NCI-H345 treated with DMSO at 0.1 percent for 48 hours (cell line): ENCODE measurements around the gene KANTR.
"Not testable (repeated sequence)": the region's sequence is repeated elsewhere in the genome, so short reads cannot be mapped to it uniquely, and the experiment has no call there.

Experiments used
- DNase-seq: peaks from one replicate; lab custom pipeline; 2025; ENCODE audit not compliant: unreplicated experiment; lab: John Stamatoyannopoulos, UW

The KANTR gene

GRCh38 chrX:53125506-53125905 lies 31.6 kb downstream of the KANTR start:
- no peak for DNase-seq

- DNase-seq: no peak
Measured at GRCh38 chrX:53126377-53126776, 32.4 kb downstream of the KANTR start.

GRCh38 chrX:53128097-53128749 lies 34.3 kb downstream of the KANTR start:
- DNase-seq: no peak

GRCh38 chrX:53133400-53133799 lies 39.5 kb downstream of the KANTR start:
- no peak for DNase-seq

DNA sequence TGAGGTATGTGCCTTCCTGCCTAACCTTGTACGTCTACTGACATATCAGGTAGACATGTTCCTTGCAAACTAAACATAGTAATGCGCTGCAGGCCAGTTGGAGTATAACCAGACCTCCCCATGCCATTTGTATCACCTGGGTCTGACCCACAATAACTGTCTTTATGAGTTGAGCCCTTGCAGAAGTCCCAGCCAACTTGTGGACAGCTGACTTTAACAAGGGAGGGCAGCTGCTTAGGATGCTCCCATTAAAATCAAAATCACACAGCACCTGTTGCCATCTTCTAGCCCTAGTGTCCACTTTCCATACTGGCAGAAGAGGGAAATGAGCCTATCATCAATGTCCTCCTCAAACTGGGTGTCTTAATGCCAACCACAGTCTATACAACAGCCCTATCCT lies 41.6 kb downstream of the KANTR start:
- no peak for DNase-seq

- no peak for DNase-seq
Measured at GRCh38 chrX:53153581-53153980, 59.6 kb downstream of the KANTR start.

GRCh38 chrX:53155512-53156206 lies 61.7 kb downstream of the KANTR start:
- DNase-seq: no peak

- DNase-seq: no peak
Measured at GRCh38 chrX:53156207-53156596, 62.3 kb downstream of the KANTR start.

- no peak for DNase-seq
Measured at GRCh38 chrX:53159184-53159583, 65.2 kb downstream of the KANTR start.

DNA sequence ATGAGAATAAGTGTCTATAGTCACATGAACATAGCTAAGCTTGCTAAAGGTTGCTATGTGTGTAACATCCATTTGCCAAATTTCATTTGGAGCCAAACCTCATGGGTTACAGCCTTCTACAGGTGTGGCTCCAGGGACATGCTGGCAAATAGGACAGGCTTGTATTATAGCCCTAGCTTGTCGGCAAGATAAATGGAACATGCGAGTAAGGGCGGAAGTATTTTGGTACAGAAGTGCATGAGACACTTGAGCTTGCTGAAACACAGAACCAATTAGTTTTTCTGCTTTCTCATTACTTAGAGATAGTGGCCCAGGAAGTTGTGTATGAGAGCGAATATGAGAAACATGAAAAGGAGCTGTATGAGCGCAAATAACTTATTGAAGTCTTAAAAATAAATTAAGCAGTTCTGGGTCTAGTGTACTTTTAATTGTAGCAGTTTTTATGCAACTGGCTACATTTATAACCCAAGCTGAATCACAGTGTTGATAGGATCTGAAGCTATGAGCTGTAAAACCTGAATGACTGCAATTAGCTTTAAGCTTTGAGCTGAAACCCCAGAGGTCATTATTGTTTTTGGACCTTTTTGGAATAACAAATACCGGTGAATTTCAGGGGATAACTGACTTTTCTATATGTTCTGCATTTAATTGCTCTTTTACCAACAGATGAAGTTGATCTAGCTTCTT lies 66.5 kb downstream of the KANTR start:
- no peak for DNase-seq

DNA sequence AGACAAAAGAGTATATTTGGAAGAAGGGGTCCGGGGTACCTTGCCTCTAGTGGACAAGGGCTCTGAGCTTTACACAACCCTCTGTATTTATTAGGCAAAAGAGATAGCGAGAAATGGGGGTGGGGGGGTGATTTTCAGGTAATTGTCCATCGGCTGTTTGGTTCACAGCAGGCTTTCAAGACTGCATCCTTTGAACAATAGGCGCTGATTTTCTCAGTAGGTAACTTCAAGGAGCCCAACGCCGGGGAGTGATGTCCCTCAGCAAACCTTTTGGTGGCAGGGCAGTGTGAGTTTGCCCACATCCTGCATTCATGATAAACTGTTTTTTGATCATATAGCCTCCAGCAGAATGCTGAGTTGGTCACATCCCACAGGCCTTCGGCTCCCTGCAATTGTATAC lies 69.5 kb downstream of the KANTR start:
- DNase-seq: no peak

DNA sequence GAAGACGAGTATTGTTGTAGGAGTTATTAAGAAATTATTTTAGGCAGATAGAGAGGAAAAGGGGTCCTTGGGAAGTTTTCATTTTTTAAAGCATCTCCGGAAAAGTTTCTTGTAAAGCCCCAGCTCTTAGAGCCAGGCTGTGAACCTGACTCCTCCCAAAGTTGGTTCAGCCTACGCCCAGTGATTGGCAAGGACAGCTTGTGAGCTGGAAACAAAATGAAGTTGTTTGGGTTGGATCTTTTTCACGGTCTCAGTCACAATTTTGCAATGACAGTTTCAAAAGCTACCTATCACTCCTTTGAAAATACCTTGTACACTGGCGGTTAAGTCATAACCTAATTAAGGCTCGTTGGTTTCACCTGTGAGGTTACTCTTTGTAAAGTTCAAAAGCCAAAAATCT lies 70.6 kb downstream of the KANTR start:
- DNase-seq: not testable (repeated sequence)

- DNase-seq: no peak
Measured at GRCh38 chrX:53166103-53166502, 72.2 kb downstream of the KANTR start.

DNA sequence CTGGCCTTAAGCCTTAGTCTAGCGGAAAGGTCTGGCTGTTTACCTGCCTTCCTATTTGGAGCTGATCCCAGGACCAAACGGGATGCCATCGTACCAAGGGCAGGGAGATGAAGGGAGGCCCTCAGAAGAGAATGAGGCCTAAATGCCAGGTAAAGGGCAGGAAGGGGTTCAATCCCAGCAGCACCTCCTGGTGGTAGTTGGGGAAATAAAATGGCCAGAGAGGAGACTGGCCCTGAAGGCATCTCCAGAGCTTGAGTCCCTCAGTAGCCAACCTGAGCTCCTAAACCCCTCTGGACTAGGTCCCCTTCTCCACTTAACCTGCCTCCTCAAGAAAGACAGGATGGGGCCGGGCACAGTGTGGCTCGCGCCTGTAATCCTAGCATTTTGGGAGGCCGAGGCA lies 77.4 kb downstream of the KANTR start:
- DNase-seq: no peak
